Measurements from ENCODE around the gene RAP1A. TPM values are rescaled to one million over a fixed set of nuclear protein-coding genes. Genes with fewer than 3 reads are reported as not detected.

RAP1A gene
- total and polyA plus RNA-seq, 3 donors from 2014 or later = 20.8 to 42.8 (median 27.6) TPM

- intact Hi-C loops (cut with DNase I; ENCODE audit: low total_unique reads) = no loop called here
- no peaks in the 10 kb centered on the region for H3K27me3 ChIP-seq
- no peak overlapping the region for H3K27ac ChIP-seq
Observed at GRCh38 chr1:111653709-111654108, 34.1 kb downstream of the RAP1A start.

GRCh38 chr1:111654839-111655238, 35.2 kb downstream of the RAP1A start:
- Histone ChIP-seq H3K27me3 (no peaks in the 10 kb centered on the region), H3K27ac (no peak overlapping the region), H3K9me3 (no peaks in the 10 kb centered on the region), H3K36me3 (ENCODE audit: low read depth, missing control alignments) (no peaks in the 10 kb centered on the region), H3K4me3 (no peak overlapping the region), H3K4me1 (peaks cover 12% of the 10 kb centered on the region)
- no peak for DNase-seq
- intact Hi-C loops (cut with DNase I; ENCODE audit: low total_unique reads) = no loop called here
- TF ChIP-seq CTCF (IDR thresholded peaks at IDR 0.05) (no peak), POLR2A (IDR thresholded peaks at IDR 0.05) (no peak)
- WGBS, 2 donors = 67 to 75% methylated on average over 4 of the region's 4 CpGs

More at GRCh38 chr1:111653709-111654108, 34.1 kb downstream of the RAP1A start:
- no peak overlapping the region for H3K4me3 ChIP-seq
- no peaks in the 10 kb centered on the region for H3K9me3 ChIP-seq
- peaks cover 12% of the 10 kb centered on the region for H3K4me1 ChIP-seq
- TF ChIP-seq POLR2A (IDR thresholded peaks at IDR 0.05) (no peak), CTCF (IDR thresholded peaks at IDR 0.05) (no peak)
- no peaks in the 10 kb centered on the region for H3K36me3 ChIP-seq (ENCODE audit: low read depth, missing control alignments)
- WGBS, 2 donors = 92 to 95% methylated on average over 1 of the region's 1 CpG
- no peak for DNase-seq

- Histone ChIP-seq H3K4me1 (peaks cover 27% of the 10 kb centered on the region), H3K4me3 (no peak overlapping the region), H3K27ac (peak overlapping the region in 1 of 2 donors; percentile 4), H3K27me3 (no peaks in the 10 kb centered on the region), H3K9me3 (no peaks in the 10 kb centered on the region), H3K36me3 (ENCODE audit: low read depth, missing control alignments) (no peaks in the 10 kb centered on the region)
- DNase-seq = peak; percentile 53
- intact Hi-C loops (cut with DNase I; ENCODE audit: low total_unique reads) = no loop called here
- 51 to 55% methylated on average over 5 of the region's 5 CpGs for WGBS, 2 donors
- TF ChIP-seq POLR2A (IDR thresholded peaks at IDR 0.05) (no peak), CTCF (IDR thresholded peaks at IDR 0.05) (peak; percentile 39 to 56 (median 49))
Observed at GRCh38 chr1:111656086-111657017, 36.8 kb downstream of the RAP1A start.

GRCh38 chr1:111658622-111659021, 39.0 kb downstream of the RAP1A start:
- Histone ChIP-seq H3K4me1 (peaks cover 27% of the 10 kb centered on the region), H3K4me3 (no peak overlapping the region), H3K9me3 (no peaks in the 10 kb centered on the region), H3K27ac (no peak overlapping the region), H3K36me3 (ENCODE audit: low read depth, missing control alignments) (no peaks in the 10 kb centered on the region), H3K27me3 (no peaks in the 10 kb centered on the region)
- WGBS, 2 donors = 70 to 83% methylated on average over 5 of the region's 5 CpGs
- no peak for TF ChIP-seq POLR2A (IDR thresholded peaks at IDR 0.05)
- no peak for TF ChIP-seq CTCF (IDR thresholded peaks at IDR 0.05)
- DNase-seq = no peak
- intact Hi-C loops (cut with DNase I; ENCODE audit: low total_unique reads) = no loop called here

All from testis (tissue), 3 donors.